A549 treated with CORT108297 at 1 μM for 4 hours (cell line): Measurements from ENCODE around the gene KRTAP6-2. TPM values are rescaled to one million over a fixed set of nuclear protein-coding genes. Genes with fewer than 3 reads are reported as not detected.

ENCODE experiments used
- total RNA-seq: library from RNA; stranded (reverse); fragments of 200-300 nt; extraction: Qiagen RNA extraction; gene quantifications from 5 replicates; pipeline ENCODE4 v1.2.3, GENCODE V29; 2022

The KRTAP6-2 gene
- not detected in 5 replicates for total RNA-seq

GRCh38 chr21:30598802-30599201, at the start of gene KRTAP6-2:
Gene KRTAP6-2 (minus strand): TSS chr21:30598902. CDS start chr21:30598874, 28 bp downstream.

GRCh38 chr21:30642564-30642963, 43.9 kb upstream of the KRTAP6-2 start, which contains the start of gene KRTAP20-3:
Gene KRTAP20-3 (plus strand): TSS chr21:30642864.

GRCh38 chr21:30634906-30635305, 36.2 kb upstream of the KRTAP6-2 start, which contains the start of gene KRTAP20-2:
Gene KRTAP20-2 (plus strand): TSS chr21:30635206. CDS start chr21:30635264, 58 bp downstream.

GRCh38 chr21:30620522-30620921, 21.8 kb upstream of the KRTAP6-2 start, which contains the start of gene KRTAP20-4:
Gene KRTAP20-4 (plus strand): TSS chr21:30620627.

GRCh38 chr21:30616125-30616524, 17.4 kb upstream of the KRTAP6-2 start, which contains the start of gene KRTAP20-1:
Gene KRTAP20-1 (plus strand): TSS chr21:30616425. CDS start chr21:30616455, 30 bp downstream.

GRCh38 chr21:30613836-30614235, 15.1 kb upstream of the KRTAP6-2 start, which contains the start of gene KRTAP6-1:
Gene KRTAP6-1 (minus strand): TSS chr21:30613930. CDS start chr21:30613904, 26 bp downstream.

GRCh38 chr21:30600787-30601186, 2.1 kb upstream of the KRTAP6-2 start, which contains the start of gene KRTAP22-1:
Gene KRTAP22-1 (plus strand): TSS chr21:30601087.

GRCh38 chr21:30592140-30592539, 6.6 kb downstream of the KRTAP6-2 start, which contains the start of gene KRTAP6-3:
Gene KRTAP6-3 (plus strand): TSS chr21:30592440. CDS start chr21:30592446, 6 bp downstream.

GRCh38 chr21:30590297-30590696, 8.4 kb downstream of the KRTAP6-2 start, which contains the start of gene KRTAP22-2:
Gene KRTAP22-2 (minus strand): TSS chr21:30590397.

GRCh38 chr21:30561264-30561895, 37.3 kb downstream of the KRTAP6-2 start, which contains the start of gene KRTAP19-7:
Gene KRTAP19-7 (minus strand): TSS chr21:30561314. CDS start chr21:30561289, 25 bp downstream.

Other genes starting within 250 kb of the KRTAP6-2 start
- gene KRTAP13-2, start 226.6 kb downstream of the KRTAP6-2 start, total RNA-seq: not detected in 5 replicates
- gene KRTAP13-1, start 202.9 kb downstream of the KRTAP6-2 start, total RNA-seq: not detected in 5 replicates
- gene KRTAP13-3, start 173.0 kb downstream of the KRTAP6-2 start, total RNA-seq: not detected in 5 replicates
- not detected in 5 replicates for gene KRTAP13-4, start 168.7 kb downstream of the KRTAP6-2 start, total RNA-seq
- gene KRTAP15-1, start 158.6 kb downstream of the KRTAP6-2 start, total RNA-seq: not detected in 5 replicates
- gene KRTAP19-1, start 118.5 kb downstream of the KRTAP6-2 start, total RNA-seq: not detected in 5 replicates
- not detected in 5 replicates for gene KRTAP19-2, start 111.5 kb downstream of the KRTAP6-2 start, total RNA-seq
- gene KRTAP19-3, start 106.9 kb downstream of the KRTAP6-2 start, total RNA-seq: not detected in 5 replicates
- not detected in 5 replicates for gene KRTAP19-4, start 101.7 kb downstream of the KRTAP6-2 start, total RNA-seq
- gene KRTAP19-5, start 96.8 kb downstream of the KRTAP6-2 start, total RNA-seq: not detected in 5 replicates
- not detected in 5 replicates for gene KRTAP19-6, start 57.0 kb downstream of the KRTAP6-2 start, total RNA-seq
- not detected in 5 replicates for gene KRTAP19-7, start 37.6 kb downstream of the KRTAP6-2 start, total RNA-seq
- gene KRTAP22-2, start 8.5 kb downstream of the KRTAP6-2 start, total RNA-seq: not detected in 5 replicates
- not detected in 5 replicates for gene KRTAP6-3, start 6.5 kb downstream of the KRTAP6-2 start, total RNA-seq
- not detected in 5 replicates for gene KRTAP22-1, start 2.2 kb upstream of the KRTAP6-2 start, total RNA-seq
- gene KRTAP6-1, start 15.0 kb upstream of the KRTAP6-2 start, total RNA-seq: not detected in 5 replicates
- not detected in 5 replicates for gene KRTAP20-1, start 17.5 kb upstream of the KRTAP6-2 start, total RNA-seq
- not detected in 5 replicates for gene KRTAP20-4, start 21.7 kb upstream of the KRTAP6-2 start, total RNA-seq
- gene KRTAP20-2, start 36.3 kb upstream of the KRTAP6-2 start, total RNA-seq: not detected in 5 replicates
- not detected in 5 replicates for gene KRTAP20-3, start 44.0 kb upstream of the KRTAP6-2 start, total RNA-seq
- not detected in 5 replicates for gene KRTAP21-3, start 119.9 kb upstream of the KRTAP6-2 start, total RNA-seq
- not detected in 5 replicates for gene KRTAP21-2, start 148.4 kb upstream of the KRTAP6-2 start, total RNA-seq
- not detected in 5 replicates for gene KRTAP21-1, start 156.5 kb upstream of the KRTAP6-2 start, total RNA-seq
- not detected in 5 replicates for gene KRTAP8-1, start 214.4 kb upstream of the KRTAP6-2 start, total RNA-seq
- not detected in 5 replicates for gene KRTAP7-1, start 230.9 kb upstream of the KRTAP6-2 start, total RNA-seq